ENCODE data around the gene SULT4A1. TPM values are rescaled to one million over a fixed set of nuclear protein-coding genes. Genes with fewer than 3 reads are reported as not detected.
"Not testable (repeated sequence)": the region's sequence is repeated elsewhere in the genome, so short reads cannot be mapped to it uniquely, and the experiment has no call there.

SULT4A1 gene
- total RNA-seq, 1 donor from 2014 or later: 0.14 TPM

DNA sequence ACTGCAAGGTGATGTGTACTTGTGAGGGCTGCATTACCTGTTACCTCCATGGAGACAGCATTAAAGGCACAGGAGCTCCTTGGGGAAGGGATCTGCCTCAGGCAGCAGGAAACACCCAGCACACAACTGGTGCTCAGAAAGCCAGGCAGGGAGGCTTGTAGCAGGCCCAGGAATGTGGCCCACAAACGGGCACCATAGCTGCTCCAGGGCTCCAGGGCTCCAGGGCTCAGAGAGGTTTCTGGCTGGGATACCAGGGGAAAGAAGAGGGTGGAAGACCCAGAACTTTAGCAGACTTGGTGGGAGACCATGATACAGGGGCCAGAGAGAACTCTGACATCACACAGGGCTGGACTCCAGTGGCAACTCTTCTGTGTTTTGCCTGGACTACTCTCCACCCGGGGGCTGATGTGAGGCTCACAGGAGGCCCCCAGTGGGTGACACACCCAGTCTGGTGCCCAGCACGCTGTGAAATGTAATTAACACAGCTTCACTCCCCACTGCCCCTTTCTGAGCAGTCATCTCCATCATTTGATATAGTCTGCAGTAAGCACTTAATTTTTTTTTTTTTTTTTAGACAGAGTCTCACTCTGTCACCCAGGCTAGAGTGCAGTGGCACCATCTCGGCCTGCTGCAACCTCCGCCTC, 14.7 kb upstream of the SULT4A1 start:
- intact Hi-C loops (cut with DNase I): no loop called here
- DNase-seq (ENCODE audit: missing footprints) (no peak), ATAC-seq (no peak)

DNA sequence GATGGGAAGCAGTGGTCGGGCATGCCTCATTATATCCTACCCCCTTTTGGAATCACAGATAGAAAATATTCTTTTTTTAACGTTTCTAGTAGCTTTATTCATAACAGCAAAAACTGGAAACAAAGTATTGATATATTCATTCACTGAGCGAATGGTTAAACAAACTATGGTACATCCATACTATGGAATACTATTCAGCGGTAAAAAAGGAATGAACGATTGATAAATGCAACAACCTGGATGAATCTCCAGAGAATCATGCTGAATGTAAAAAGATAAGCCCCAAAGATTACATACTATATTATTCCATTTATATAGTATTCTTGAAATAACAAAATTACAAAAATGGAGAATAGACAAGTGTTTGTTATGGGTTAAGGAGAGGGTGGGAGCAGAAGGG, 7.5 kb upstream of the SULT4A1 start:
- no peak for ATAC-seq
- intact Hi-C loops (cut with DNase I): no loop called here
- DNase-seq (ENCODE audit: missing footprints): no peak

DNA sequence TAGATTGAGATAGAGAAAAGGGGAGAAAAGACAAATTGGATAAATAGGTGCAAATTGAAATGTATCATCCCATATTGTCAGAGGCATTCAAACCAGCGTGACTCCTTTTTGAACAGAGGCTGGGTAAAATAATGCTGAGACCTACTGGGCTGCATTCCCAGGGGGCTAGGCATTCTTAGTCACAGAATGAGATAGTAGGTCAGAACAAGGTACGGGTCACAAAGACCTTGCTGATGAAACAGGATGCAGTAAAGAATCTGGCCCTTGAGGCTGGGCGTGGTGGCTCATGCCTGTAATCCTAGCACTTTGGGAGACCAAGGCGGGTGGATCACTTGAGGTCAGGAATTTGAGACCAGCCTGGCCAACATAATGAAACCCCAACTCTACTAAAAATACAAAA, 6.7 kb upstream of the SULT4A1 start:
- DNase-seq (ENCODE audit: missing footprints); intact Hi-C loops (cut with DNase I); ATAC-seq: not testable (repeated sequence)

DNA sequence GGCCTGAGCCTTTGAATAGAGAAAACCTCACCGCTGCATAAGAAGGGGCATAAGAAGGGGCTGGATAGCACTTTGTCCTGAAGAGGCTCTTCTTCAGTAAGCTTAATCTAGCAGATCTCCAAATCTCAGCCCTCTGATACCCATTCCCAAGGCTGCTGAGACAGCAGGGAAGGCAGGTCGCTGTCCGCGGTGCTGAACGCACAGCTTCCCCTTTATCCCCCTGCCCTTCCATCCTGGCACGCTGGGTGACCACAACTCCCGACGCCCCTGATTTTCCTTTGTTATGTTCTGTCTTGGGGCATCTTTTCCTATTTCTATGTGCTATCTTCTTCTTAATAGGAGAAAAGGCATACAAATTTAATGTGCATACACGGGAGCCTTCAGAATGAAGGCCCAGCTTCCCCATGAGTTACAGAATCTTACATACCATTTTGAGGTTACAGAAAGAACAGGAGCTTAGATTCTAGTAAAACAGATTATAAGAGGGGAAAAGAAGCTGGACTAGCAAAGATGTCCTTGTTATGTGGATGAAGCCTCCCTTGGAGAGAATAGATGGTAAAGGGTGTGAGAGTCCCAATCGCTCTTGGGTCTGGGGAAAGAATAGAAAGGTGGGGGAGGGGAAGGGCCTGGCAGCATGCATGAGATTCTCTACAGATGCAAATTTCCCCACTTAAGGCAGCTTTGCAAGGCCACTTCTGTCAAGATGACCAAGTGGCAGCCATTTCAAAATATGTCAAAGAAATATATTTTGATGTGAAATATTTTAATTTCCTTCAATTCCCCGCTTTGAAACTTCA, 5.7 kb upstream of the SULT4A1 start:
- peak; percentile 56 for ATAC-seq
- DNase-seq (ENCODE audit: missing footprints): no peak
- intact Hi-C loops (cut with DNase I): no loop called here

DNA sequence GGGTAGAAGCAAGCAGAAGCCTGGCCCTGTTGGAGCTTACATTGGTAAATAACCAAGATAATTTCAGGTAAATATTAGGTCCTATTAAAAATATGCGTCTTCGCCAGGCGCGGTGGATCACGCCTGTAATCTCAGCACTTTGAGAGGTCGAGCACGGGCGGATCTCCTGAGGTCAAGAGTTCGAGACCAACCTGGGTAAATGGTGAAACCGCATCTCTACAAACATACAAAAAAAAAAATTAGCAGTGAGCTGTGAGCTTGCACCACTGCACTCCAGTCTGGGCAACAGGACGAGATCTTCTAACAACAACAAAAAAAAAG, 529 bp upstream of the SULT4A1 start:
- ATAC-seq (no peak), DNase-seq (ENCODE audit: missing footprints) (no peak)
- intact Hi-C loops (cut with DNase I): no loop called here

DNA sequence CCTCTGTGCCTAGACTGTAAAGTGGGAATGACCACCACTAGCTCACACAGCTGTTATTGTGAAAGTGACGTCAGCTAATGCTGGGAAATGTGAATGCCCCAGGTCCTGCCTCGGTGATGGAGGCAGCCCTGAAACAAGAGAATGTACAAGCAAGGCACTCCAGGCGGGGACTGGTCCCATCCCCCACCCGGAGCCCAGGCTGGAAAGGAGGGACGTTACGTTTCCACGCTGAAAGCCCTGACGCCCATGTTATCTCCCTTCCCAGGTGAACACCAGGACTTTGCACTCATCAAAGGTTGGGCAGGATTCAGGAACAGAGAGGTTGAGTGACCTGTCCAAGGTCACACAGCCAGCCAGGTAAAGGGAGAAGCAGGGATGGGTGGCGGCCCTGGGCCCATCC, 784 bp downstream of the SULT4A1 start:
- no peak for ATAC-seq
- intact Hi-C loops (cut with DNase I): no loop called here

DNA sequence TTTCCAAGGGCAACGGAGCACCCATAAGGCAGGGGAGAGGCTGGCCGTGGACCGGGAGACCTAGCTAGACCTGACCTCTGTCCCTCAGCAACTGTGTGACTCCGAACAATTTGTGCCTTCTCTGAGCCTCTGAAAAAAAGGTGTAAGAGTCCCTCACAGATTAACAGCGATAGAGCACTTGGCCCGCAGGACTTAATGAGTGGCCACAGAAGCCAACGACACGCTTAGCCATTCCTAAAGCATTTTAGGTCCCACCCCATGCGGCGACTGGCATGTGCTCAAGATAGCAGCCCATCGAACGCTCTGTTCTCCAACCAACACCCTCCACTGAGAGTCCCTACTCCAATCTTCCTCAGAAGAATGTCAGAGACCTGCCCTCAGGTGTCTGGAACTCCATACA, 1.5 kb downstream of the SULT4A1 start:
- DNase-seq (ENCODE audit: missing footprints): no peak
- intact Hi-C loops (cut with DNase I): no loop called here
- ATAC-seq: no peak

More for the DNA sequence above, 784 bp downstream of the SULT4A1 start:
- no peak for DNase-seq (ENCODE audit: missing footprints)

DNA sequence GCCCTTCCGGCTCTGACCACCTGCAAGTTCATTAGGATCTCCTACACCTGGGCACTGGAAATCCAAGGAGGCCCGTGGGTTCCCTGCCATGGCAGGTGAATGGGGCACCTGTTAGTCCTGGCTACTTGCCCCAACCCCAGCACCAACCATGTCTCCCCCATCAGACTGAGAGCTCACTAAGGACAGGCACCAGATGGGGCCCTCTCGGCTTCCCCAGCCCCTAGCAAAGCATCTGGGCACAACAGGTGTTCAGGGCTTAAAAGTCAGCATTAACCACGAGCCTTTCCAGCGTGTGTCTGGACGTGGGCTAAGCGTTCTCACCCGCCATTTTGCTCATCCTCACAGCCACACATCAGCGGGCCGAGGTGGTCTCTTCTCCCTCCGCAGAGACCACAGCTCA, 2.2 kb downstream of the SULT4A1 start:
- ATAC-seq (no peak), DNase-seq (ENCODE audit: missing footprints) (no peak)
- intact Hi-C loops (cut with DNase I): no loop called here

DNA sequence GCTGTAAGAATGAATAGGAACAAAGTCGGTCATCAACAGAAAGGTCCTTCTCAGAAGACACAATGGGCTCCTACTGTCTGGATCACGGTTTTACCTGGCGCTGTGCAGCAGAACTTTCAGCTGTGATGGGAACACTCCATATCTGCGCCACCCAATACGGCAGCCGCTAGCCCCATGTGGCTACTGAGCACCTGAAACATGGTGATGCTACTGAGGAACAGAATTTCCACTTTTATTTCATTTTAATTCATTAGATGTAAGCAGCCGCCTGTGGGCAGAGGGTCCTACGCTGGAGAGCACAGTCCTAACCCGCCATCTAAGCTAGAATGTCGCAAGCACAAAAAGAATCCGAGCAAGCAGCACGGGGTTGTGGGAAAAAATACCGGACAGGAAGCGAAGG, 2.7 kb downstream of the SULT4A1 start:
- intact Hi-C loops (cut with DNase I): no loop called here
- no peak for DNase-seq (ENCODE audit: missing footprints)
- ATAC-seq: no peak

DNA sequence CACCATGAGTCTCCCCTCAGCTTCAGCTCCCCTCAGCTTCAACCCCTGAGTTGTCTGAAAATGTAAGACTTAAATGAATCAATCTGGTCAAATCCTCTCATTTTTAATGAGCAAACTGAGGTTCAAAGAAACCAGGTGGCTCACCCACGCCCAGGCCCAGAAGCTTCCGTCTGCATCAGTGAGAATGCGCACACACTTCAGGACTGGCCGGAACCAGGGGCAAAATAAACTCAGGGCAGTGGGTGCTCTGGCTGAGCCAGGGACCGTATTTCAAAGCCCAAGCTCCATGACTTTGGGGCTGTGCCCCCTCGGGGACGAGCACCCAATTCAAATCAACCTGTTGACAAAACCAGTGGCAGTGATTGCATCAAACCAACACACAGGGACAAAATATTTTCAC, 3.1 kb downstream of the SULT4A1 start:
- intact Hi-C loops (cut with DNase I): no loop called here
- ATAC-seq: no peak

DNA sequence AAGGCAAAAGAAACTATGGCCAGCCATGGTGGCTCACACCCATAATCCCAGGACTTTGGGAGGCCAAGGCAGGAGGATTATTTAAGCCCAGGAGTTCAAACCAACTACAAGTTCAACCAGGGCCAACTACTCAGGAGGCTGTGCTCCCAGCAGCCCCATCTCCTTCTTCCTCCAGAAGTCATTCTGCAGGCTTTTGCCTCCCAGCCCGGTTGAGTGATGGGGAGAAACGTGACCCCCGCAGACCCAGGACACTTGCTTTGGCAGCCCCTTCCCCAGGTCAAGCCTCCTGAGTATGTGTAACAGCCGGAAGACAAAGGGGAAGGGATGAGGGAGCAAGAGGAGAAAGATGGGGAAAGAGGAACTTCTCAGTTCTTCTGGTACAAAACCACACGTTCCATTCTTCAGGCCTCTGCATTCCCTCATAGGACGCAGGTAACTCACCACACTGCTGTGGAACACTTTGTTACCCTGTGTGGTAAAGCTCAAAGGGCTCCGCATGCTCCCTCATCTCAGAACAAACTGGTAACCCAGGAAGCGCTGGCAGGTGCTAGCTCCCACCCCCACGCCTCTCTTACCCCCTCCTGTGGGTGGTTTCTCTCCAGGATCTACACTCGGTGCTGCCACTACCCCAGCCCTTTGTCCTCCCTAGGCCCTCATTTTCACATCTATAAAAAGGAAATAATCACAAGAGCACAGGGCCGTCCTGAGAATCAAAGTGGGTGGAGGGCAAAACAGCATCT, 4.0 kb downstream of the SULT4A1 start:
- intact Hi-C loops (cut with DNase I): no loop called here
- ATAC-seq: no peak
- no peak for DNase-seq (ENCODE audit: missing footprints)

More for the DNA sequence above, 3.1 kb downstream of the SULT4A1 start:
- DNase-seq (ENCODE audit: missing footprints): no peak

DNA sequence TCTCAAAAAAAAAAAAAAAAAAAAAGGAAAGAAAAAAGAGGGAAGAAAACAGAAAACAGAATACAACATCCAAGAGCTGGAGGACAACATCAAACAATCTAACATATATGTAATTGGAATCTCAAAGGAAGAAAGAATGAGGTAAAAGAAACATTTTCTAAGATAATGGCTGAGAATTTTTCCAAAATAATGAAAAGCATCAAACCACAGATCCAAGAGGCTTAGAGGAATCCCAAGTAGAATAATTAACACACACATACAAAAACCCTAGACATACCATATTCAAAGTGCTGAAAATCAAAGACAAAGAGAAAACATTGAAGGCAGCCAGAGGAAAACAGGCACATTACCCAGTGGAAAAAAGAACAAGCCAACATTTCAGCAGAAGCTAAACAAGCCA, 4.9 kb downstream of the SULT4A1 start:
- intact Hi-C loops (cut with DNase I): no loop called here
- ATAC-seq: no peak

DNA sequence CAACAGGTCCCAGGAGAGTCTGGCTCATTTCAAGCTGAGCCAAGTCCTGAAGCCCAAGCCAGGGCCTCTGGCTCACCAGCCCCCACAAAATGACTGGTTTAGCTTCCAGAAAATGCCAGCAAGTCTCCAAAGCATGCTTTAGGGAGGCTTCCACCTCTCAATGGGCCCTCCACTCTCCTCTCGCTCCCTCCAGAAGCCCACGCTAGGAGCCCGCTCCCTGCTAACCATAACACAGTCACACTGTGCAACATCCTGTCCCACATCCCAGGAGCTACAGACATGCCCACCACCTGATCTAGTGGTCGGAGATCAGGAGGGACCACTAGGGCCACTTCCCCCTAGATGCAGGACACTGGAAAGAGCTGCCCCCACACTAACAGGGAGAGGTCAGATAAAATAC, 6.9 kb downstream of the SULT4A1 start:
- DNase-seq (ENCODE audit: missing footprints) (no peak), ATAC-seq (no peak)
- intact Hi-C loops (cut with DNase I): no loop called here

More for the DNA sequence above, 4.9 kb downstream of the SULT4A1 start:
- DNase-seq (ENCODE audit: missing footprints): no peak

DNA sequence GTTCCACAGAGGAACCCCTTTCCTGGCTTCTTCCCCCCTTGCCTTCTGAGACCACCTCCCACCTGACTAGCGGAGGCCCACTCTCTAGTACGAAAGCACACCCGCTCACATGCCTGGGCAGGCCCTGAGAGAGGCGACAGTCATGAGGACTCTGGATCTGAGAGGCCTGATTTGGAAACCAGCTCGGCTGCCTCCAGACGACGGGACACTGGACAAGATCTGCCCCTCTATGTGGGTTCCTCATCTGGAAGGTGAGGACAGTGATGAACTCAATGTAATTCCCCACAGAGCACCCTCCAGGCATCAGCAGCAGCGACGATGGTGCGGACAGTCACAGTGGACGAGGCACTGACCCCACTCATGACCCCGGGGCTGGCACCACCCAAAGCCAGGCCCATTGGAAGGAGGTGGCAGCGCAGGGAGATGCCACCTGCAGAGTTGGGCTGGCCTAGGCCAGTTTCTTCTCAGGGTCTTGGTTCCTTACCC, 7.5 kb downstream of the SULT4A1 start:
- intact Hi-C loops (cut with DNase I): no loop called here
- DNase-seq (ENCODE audit: missing footprints) (no peak), ATAC-seq (no peak)

DNA sequence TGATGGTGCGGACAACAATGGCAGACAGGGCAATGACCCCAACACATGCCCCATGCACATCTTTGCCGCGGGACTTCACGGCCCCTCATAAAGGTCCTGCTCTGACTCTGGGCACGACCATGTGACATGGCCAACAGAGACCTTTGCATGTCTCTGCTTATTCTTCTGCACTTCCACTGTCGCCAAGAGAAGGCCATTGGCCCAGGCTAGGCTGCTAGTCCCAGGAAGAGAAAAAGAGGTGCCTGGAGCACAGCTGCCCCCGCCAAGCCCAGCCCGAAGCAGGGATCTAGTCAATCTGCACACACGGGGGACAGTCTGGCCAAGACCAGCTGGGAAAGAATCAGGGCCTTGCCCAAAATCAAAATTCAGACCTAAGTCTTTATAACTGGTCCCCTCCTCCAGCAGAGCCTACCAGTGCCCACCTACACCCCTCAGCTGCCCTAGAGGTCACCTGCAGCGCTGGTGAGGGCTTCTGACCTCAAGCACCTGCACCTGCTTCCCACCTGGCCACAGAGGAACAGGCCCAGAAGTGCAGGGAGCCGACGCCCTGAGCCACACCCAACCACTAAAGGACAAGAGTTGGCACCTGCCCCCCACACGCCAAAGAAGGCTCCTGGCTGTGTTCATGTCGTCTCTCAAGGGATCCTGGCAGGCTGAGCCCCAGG, 8.1 kb downstream of the SULT4A1 start:
- DNase-seq (ENCODE audit: missing footprints) (no peak), ATAC-seq (no peak)
- intact Hi-C loops (cut with DNase I): no loop called here

DNA sequence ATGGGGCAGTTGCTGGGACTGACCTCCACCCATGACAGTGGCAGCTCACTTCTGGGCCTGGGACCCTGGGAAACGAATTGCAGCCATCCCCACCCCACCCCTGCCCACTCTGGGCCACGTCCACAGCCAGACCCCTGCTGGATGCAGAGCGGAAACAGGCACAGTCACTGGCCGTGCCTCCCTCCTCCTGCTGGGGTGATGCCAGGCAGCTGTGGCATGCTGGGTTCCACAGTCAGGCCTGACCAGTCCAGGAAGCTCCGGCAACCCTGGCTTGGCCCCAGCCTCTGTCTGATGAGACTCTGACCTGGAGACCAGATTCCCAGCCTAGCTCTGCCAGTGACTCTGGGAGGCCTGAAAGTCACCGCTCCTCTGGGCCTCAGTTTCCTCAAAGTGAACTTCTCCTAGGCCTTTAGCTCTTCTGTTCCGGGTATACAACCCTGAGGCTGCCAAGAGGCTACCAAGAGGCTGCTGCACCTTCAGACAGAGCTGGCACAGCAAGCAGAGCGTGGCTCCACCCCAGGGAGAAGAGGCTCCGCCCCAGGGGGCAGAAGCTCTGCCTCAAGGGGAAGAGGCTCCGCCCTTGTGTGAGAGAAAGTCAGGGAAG, 8.9 kb downstream of the SULT4A1 start:
- no peak for ATAC-seq
- intact Hi-C loops (cut with DNase I): no loop called here
- DNase-seq (ENCODE audit: missing footprints): no peak

DNA sequence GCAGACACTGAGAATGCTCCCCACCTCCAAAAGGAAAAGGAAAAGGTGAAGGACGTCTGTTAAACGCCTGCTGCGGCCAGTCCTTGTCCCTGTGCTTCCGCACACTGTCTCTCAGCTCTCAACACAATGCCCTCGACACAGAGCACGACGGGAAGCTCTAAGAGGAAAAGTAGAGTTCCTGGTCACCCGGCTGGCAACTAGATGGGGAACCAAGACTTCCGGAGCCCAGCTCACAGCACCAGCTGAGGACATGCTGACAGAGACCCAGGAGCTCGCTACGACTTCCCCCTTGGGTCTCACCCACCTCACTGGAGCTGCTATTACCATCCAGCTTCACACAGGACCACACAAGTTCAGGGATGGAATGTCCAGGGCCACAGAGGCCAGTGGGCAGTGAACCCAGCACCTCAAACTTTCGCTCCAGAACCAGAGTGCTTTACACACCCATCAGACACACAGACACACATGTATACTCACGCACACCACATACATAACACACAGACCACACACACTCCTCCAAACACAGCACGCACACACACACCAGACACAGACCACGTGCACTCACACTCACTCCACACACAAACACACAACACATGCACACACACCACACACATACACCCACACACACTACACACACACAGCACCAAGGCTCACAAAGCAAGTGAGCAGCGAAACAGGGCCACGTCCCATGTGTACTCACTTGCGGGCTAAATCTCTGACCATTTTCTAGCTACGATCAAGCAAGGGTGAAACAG, 9.6 kb downstream of the SULT4A1 start:
- ATAC-seq (no peak), DNase-seq (ENCODE audit: missing footprints) (no peak)
- intact Hi-C loops (cut with DNase I): no loop called here

DNA sequence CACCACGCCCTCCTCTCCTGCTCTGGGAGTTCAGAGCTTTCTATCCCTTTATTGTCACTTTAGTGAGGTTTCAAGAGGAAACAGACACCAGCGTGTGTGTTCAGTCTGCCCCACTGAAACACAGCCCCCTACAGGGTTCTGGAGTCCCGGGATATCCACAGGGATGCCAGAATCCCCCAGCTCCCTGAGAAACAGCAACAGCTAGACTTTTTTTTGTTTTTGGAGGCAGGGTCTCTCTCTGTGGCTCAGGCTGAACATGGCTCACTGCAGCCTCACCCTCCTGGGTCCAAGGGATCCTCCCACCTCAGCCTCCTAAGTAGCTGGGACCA, 10.4 kb downstream of the SULT4A1 start:
- DNase-seq (ENCODE audit: missing footprints) (no peak), ATAC-seq (no peak)
- intact Hi-C loops (cut with DNase I): no loop called here

Data from Right ventricle myocardium inferior (tissue), 1 donor.